ENCODE results near the gene SPINT1.

The SPINT1 gene

DNA sequence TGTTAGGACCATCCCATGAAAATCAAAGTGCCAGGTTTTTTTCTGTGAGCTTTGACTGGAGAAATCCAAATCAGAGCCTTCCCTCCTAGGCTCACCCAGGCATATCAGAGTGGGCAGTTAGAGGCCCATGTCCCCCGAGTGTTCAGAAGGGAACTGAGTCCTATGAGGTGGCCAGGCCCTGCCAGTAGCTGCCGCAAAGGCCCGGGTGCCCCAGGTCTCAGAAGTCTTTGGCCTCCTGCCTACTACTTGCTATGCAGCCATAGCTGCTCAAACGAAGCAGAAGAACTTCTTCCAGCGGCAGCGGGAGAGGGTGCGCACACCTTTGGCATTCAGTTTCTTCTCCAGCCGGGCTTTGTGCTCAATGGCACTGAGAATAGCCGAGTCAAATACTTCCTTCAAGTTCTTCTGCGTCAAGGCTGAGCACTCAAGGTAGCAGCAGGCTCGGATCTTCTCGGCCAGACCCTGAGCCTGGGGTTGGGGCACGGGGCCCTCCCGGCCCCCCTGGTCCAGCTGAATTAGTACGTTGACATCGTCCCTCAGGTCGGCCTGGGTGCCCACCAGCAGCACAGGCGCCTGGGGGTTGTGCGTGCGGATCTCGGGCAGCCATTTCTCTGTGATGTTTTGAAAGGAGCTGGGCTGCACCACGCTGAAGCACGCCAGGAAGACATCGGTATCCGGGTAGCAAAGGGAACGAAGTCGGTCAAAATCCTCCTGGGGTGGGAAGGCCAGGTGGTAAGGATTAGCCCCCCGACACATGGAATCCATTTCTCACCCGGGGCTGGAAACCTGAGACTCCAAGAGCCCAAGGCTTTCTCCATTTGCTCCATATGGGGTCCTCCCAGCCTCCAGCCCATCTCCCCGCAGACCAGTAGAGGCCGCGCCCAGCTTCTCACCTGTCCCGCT lies 29.2 kb downstream of the SPINT1 start:
- Histone ChIP-seq H4K20me1 (ENCODE audit: insufficient read depth, low read length) (no peaks in the 10 kb centered on the region), H3K27me3 (ENCODE audit: insufficient read depth, low read length, poor library complexity) (peaks cover 24% of the 10 kb centered on the region), H3K4me2 (ENCODE audit: insufficient read depth, low read length) (peak overlapping the region; percentile 81), H3K79me2 (ENCODE audit: insufficient read depth, low read length) (no peaks in the 10 kb centered on the region), H3K9ac (ENCODE audit: low read depth, low read length) (peak overlapping the region; percentile 39; the same call in 1 of the 2 replicates), H3K9me3 (ENCODE audit: insufficient read depth, low read length, severe bottlenecking) (no peaks in the 10 kb centered on the region), H2AFZ (ENCODE audit: low read depth, low read length) (0 out of 2 replicates have a peak overlapping the region, but pooled peaks have one; percentile 51), H3K4me3 (ENCODE audit: low read depth in 1 of 2, low read length in 2 of 2) (peak overlapping the region in 1 of 2 experiments; percentile 58; a peak in 2 of 4 replicates), H3K36me3 (ENCODE audit: insufficient read depth, low read length) (no peaks in the 10 kb centered on the region), H3K4me1 (ENCODE audit: insufficient read depth, low read length) (peaks cover 15% of the 10 kb centered on the region), H3K27ac (ENCODE audit: low read length) (no peak overlapping the region)
- ATAC-seq (ENCODE audit: insufficient read depth, low read depth) (no peak), DNase-seq (no peak)
- TF ChIP-seq, protein P1, sequence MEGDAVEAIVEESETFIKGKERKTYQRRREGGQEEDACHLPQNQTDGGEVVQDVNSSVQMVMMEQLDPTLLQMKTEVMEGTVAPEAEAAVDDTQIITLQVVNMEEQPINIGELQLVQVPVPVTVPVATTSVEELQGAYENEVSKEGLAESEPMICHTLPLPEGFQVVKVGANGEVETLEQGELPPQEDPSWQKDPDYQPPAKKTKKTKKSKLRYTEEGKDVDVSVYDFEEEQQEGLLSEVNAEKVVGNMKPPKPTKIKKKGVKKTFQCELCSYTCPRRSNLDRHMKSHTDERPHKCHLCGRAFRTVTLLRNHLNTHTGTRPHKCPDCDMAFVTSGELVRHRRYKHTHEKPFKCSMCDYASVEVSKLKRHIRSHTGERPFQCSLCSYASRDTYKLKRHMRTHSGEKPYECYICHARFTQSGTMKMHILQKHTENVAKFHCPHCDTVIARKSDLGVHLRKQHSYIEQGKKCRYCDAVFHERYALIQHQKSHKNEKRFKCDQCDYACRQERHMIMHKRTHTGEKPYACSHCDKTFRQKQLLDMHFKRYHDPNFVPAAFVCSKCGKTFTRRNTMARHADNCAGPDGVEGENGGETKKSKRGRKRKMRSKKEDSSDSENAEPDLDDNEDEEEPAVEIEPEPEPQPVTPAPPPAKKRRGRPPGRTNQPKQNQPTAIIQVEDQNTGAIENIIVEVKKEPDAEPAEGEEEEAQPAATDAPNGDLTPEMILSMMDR (IDR thresholded peaks at IDR 0.05; ENCODE audit: borderline replicate concordance, extremely low read depth, low read length, poor library complexity, severe bottlenecking) = no peak
- TF ChIP-seq EZH2 (IDR thresholded peaks at IDR 0.05; ENCODE audit: borderline replicate concordance, low read depth, low read length, severe bottlenecking) = no peak

DNA sequence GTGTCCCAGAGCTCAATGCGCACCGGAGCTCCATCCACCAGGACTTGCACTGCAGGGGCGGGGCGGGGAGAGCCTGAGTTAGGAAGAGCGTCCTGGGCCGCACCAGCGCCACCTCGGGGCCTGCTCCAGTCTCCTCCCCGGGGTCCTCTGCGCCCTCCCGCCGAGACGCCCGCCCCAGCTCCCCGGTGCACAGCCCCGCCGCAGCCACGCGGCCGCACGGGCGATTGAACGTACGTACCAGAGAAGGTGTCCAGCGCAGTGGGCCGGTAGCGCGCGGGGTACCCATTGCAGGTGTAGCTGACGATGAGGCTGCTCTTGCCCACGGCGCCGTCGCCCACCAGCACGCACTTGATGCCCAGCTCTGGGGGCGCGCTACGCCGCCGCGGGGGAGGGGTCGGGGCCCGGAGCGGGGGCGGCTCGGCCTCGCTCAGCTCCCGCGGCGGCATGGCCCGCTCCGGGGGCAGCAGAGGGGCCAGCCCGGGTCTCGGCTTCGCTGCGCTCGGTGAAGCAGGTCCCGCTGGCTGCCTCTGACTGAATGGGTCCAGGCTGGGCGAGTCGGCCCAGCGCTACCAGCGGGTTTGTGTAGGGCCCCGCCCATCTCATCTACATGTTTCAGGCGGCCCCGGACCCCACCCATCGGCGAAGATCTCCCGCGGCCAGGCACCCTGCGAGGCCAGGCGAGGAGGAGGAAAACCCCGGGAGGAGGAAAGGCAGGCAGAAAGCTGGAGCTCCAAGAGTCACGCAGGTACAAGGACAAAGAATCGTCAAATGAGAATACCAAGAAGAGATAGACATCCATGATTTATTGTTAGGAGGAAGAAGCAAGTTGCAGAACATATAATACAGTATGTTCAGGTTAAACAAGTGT lies 30.1 kb downstream of the SPINT1 start, which contains the start of gene RHOV:
TSS of gene RHOV (minus strand) at position 541 of the 868 bp plus-strand sequence. CDS start at position 446, 95 bp downstream.
- no peaks in the 10 kb centered on the region for H4K20me1 ChIP-seq (ENCODE audit: insufficient read depth, low read length)
- TF ChIP-seq EZH2 (IDR thresholded peaks at IDR 0.05; ENCODE audit: borderline replicate concordance, low read depth, low read length, severe bottlenecking) = peak; percentile 93
- TF ChIP-seq, protein P1 (IDR thresholded peaks at IDR 0.05; ENCODE audit: borderline replicate concordance, extremely low read depth, low read length, poor library complexity, severe bottlenecking) = peak; percentile 33
- peak within 1 kb of the TSS; percentile 39; the same call in 1 of the 2 replicates for H3K9ac ChIP-seq (ENCODE audit: low read depth, low read length)
- H2AFZ ChIP-seq (ENCODE audit: low read depth, low read length) = peak within 1 kb of the TSS; percentile 51
- H3K27ac ChIP-seq (ENCODE audit: low read length) = no peak within 1 kb of the TSS
- ATAC-seq (ENCODE audit: insufficient read depth, low read depth) = peak; percentile 85
- no peaks in the 10 kb centered on the region for H3K79me2 ChIP-seq (ENCODE audit: insufficient read depth, low read length)
- peaks cover 24% of the 10 kb centered on the region for H3K27me3 ChIP-seq (ENCODE audit: insufficient read depth, low read length, poor library complexity)
- no peaks in the 10 kb centered on the region for H3K9me3 ChIP-seq (ENCODE audit: insufficient read depth, low read length, severe bottlenecking)
- H3K4me2 ChIP-seq (ENCODE audit: insufficient read depth, low read length) = peak within 1 kb of the TSS; percentile 81
- peak; percentile 53 for DNase-seq
- H3K4me3 ChIP-seq (ENCODE audit: low read depth in 1 of 2, low read length in 2 of 2) = peak within 1 kb of the TSS; percentile 11 to 58; a peak in 3 of 4 replicates
- peaks cover 15% of the 10 kb centered on the region for H3K4me1 ChIP-seq (ENCODE audit: insufficient read depth, low read length)
- no peaks in the 10 kb centered on the region for H3K36me3 ChIP-seq (ENCODE audit: insufficient read depth, low read length)

DNA sequence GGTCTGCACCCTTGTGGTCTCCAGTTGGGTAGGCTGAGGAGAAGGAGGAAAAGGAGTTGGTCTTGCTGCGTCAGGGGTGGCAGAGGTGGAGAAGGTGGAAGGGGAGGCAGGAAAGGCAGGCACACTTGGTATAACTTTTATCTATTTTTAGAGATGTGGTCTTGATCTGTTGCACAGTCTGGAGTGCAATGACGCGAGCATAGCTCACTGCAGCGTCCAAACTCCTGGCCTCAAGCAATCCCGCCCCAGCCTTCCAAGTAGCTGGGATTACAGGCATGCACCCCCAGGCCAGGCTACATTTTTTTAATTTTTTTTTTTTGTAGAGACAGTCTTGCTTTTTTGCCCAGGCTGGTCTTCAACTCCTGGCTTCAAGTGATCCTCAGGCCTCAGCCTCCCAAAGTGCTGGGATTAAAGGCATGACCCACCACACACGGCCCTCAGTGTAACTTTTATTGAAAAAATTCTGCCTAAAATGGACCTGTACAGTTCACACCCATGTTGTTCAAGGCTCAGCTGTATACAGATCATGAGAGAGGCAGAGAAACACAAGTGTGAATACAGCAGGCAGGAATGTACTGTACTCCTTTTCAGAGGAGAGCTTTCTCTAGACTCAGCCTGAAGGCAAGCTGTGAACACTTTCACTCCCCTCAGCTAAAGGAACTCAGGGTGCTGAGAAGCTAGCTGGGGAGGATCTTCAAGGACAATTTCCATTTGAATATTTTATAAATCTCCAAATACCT lies 32.3 kb downstream of the SPINT1 start:
- no peak overlapping the region for H3K27ac ChIP-seq (ENCODE audit: low read length)
- no peak for ATAC-seq (ENCODE audit: insufficient read depth, low read depth)
- H3K4me3 ChIP-seq (ENCODE audit: low read depth in 1 of 2, low read length in 2 of 2) = no peak overlapping the region
- H3K79me2 ChIP-seq (ENCODE audit: insufficient read depth, low read length) = no peaks in the 10 kb centered on the region
- no peak for DNase-seq
- H2AFZ ChIP-seq (ENCODE audit: low read depth, low read length) = no peak overlapping the region
- H3K9me3 ChIP-seq (ENCODE audit: insufficient read depth, low read length, severe bottlenecking) = no peaks in the 10 kb centered on the region
- H3K36me3 ChIP-seq (ENCODE audit: insufficient read depth, low read length) = no peaks in the 10 kb centered on the region
- peaks cover 24% of the 10 kb centered on the region for H3K27me3 ChIP-seq (ENCODE audit: insufficient read depth, low read length, poor library complexity)
- H3K4me2 ChIP-seq (ENCODE audit: insufficient read depth, low read length) = no peak overlapping the region
- no peak overlapping the region for H3K9ac ChIP-seq (ENCODE audit: low read depth, low read length)
- TF ChIP-seq, protein P1 (IDR thresholded peaks at IDR 0.05; ENCODE audit: borderline replicate concordance, extremely low read depth, low read length, poor library complexity, severe bottlenecking) = no peak
- TF ChIP-seq EZH2 (IDR thresholded peaks at IDR 0.05; ENCODE audit: borderline replicate concordance, low read depth, low read length, severe bottlenecking) = no peak
- no peaks in the 10 kb centered on the region for H4K20me1 ChIP-seq (ENCODE audit: insufficient read depth, low read length)
- peaks cover 15% of the 10 kb centered on the region for H3K4me1 ChIP-seq (ENCODE audit: insufficient read depth, low read length)

All from DND-41 (cell line).